ENCODE measurements around the gene SLC8A2.

The SLC8A2 gene

DNA sequence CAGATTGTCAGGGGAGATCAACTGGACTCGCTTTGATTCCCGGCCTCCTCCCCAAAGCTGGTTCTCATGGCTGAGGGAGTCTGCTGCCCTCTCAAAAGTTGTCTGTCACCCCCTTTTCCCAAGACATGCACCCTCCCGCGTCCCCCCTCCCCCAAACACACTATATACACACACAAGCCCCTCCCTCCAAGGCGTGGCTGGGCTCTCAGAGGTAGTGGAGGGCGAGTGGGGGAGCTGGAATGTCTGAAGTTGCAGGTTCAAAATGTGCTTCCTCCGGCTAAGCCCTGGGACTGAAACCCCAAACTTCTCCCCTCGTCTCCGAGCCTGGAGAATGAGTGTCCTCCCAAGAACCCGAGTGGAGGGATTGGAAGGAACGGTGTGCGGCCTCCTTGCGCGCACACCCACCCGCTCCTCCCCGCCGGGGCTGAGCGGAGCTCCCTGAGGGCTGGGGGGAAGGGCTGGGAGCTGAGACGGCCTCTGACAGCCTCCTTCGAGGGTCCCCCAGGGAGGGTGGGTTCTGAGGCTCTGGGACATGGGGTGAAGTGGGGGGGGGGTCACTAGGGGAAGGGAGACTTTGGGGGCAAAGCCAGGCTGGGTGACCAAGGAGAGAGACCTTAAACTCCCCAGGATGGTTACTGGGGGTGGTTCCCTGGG is 42.4 kb downstream of the SLC8A2 start:
- Histone ChIP-seq H3K27ac (no peak overlapping the region), H3K36me3 (peaks cover 1% of the 10 kb centered on the region; the same call in 1 of the 2 replicates), H3K27me3 (ENCODE audit: insufficient read depth, low read depth, severe bottlenecking) (no peaks in the 10 kb centered on the region), H3K4me3 (ENCODE audit: low read depth, low read length) (no peak overlapping the region), H3K9me3 (ENCODE audit: severe bottlenecking) (no peaks in the 10 kb centered on the region)
- TF ChIP-seq, protein P1, sequence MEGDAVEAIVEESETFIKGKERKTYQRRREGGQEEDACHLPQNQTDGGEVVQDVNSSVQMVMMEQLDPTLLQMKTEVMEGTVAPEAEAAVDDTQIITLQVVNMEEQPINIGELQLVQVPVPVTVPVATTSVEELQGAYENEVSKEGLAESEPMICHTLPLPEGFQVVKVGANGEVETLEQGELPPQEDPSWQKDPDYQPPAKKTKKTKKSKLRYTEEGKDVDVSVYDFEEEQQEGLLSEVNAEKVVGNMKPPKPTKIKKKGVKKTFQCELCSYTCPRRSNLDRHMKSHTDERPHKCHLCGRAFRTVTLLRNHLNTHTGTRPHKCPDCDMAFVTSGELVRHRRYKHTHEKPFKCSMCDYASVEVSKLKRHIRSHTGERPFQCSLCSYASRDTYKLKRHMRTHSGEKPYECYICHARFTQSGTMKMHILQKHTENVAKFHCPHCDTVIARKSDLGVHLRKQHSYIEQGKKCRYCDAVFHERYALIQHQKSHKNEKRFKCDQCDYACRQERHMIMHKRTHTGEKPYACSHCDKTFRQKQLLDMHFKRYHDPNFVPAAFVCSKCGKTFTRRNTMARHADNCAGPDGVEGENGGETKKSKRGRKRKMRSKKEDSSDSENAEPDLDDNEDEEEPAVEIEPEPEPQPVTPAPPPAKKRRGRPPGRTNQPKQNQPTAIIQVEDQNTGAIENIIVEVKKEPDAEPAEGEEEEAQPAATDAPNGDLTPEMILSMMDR (IDR thresholded peaks at IDR 0.05; ENCODE audit: low read depth, low read length) = no peak
- no peak for DNase-seq

DNA sequence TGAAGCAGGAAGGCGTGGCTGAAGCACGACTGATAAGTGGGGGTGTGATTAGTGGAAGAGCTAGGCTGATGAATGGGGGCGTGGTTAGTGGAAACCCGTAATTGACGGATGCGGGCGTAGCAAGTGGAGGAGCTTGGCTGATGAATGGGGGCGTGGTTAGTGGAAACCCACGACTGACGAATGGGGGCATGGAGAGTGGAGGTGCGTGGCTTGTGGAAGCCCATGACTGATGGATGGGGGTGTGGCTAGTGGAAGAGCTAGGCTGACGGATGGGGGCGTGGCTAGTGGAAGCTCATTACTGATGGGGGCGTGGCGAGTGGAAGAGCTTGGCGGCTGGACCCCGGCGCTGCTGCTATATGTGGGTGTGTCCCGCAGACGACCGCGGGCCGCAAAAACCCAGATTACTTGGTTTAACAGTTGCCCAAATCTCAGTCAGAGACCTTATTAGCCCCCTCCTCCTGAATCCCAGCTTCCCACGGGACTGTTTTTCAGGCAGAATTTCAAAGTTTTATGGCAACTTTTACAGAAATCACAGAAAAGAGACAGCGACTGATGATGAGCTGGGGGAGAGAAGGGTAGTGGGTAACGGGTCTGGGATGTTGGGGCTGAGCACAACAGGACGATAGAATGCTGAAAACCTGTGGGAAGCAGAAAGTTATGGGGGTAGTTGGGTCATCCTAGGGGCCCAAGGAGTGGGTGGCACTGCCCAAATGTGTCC is 43.4 kb downstream of the SLC8A2 start:
- TF ChIP-seq, protein P1 (IDR thresholded peaks at IDR 0.05; ENCODE audit: low read depth, low read length) = no peak
- Histone ChIP-seq H3K27ac (peak overlapping the region; percentile 75), H3K36me3 (no peaks in the 10 kb centered on the region), H3K4me3 (ENCODE audit: low read depth, low read length) (peak overlapping the region; percentile 37), H3K27me3 (ENCODE audit: insufficient read depth, low read depth, severe bottlenecking) (no peaks in the 10 kb centered on the region), H3K9me3 (ENCODE audit: severe bottlenecking) (no peaks in the 10 kb centered on the region)
- DNase-seq = peak; percentile 100

DNA sequence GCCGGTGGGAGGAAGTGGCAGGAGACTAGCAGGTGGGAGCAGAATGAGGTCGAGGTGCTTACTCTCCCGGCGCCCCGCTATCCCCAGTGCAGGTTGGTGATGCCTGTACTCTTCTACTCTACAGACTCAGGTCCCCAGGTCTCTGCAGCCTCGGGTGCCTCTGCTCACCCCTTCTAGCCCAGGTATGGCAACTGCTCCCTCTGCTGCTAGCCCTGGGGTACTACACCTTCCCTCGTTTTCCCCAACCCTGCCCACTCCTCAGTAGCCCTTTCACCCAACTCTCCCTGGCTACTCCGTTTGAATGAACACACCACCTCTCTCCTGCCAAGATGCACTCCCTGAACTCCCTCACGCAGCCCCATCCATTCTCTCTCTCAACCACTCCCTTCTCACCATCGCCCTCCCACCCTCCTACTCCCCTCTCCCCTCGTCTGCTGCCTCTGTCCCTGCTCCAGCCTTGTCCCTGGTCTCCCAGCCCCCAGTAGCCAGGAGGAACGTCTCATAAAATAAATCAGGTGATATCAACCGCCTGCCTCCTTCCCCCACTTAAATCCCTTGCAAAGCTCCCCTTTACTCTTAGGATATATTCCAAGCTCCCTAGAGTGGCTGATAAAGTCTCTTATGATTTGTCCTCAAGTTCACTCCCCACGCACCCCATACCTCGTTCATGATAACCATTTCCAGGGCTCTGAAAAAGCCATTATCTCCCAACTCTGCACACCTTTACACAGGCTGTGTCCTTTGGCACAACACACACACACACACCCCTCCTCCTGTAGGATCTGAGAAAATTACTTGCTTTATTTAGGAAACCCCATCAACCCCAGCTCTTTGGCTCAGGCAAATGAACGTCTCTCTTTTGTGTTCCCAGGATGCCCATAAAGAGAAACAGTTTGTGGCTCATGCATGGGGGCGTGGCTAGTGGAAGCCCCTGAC is 44.2 kb downstream of the SLC8A2 start:
- peak overlapping the region; percentile 25 for H3K4me3 ChIP-seq (ENCODE audit: low read depth, low read length)
- TF ChIP-seq, protein P1 (IDR thresholded peaks at IDR 0.05; ENCODE audit: low read depth, low read length) = peak; percentile 87
- H3K27ac ChIP-seq = peak overlapping the region; percentile 75
- no peaks in the 10 kb centered on the region for H3K9me3 ChIP-seq (ENCODE audit: severe bottlenecking)
- H3K36me3 ChIP-seq = no peaks in the 10 kb centered on the region
- H3K27me3 ChIP-seq (ENCODE audit: insufficient read depth, low read depth, severe bottlenecking) = no peaks in the 10 kb centered on the region
- peak; percentile 87 for DNase-seq

- Histone ChIP-seq H3K9me3 (ENCODE audit: severe bottlenecking) (no peaks in the 10 kb centered on the region), H3K27ac (no peak overlapping the region), H3K36me3 (no peaks in the 10 kb centered on the region), H3K27me3 (ENCODE audit: insufficient read depth, low read depth, severe bottlenecking) (no peaks in the 10 kb centered on the region), H3K4me3 (ENCODE audit: low read depth, low read length) (no peak overlapping the region)
- no peak for DNase-seq
- TF ChIP-seq, protein P1 (IDR thresholded peaks at IDR 0.05; ENCODE audit: low read depth, low read length) = no peak
These were observed 48.4 kb downstream of the SLC8A2 start for GRCh38 chr19:47423203-47423882.

- H3K36me3 ChIP-seq = no peaks in the 10 kb centered on the region
- H3K9me3 ChIP-seq (ENCODE audit: severe bottlenecking) = no peaks in the 10 kb centered on the region
- no peak for DNase-seq
- TF ChIP-seq, protein P1 (IDR thresholded peaks at IDR 0.05; ENCODE audit: low read depth, low read length) = no peak
- peak overlapping the region; percentile 32 for H3K4me3 ChIP-seq (ENCODE audit: low read depth, low read length)
- H3K27me3 ChIP-seq (ENCODE audit: insufficient read depth, low read depth, severe bottlenecking) = no peaks in the 10 kb centered on the region
- H3K27ac ChIP-seq = peak overlapping the region; percentile 64
These were observed 49.1 kb downstream of the SLC8A2 start for GRCh38 chr19:47422417-47423163.

Data from WERI-Rb-1 (cell line).